Stimulated activated CD8-positive, alpha-beta memory T cell treated with anti-CD3 and anti-CD28 coated beads, Interleukin-7, amount 100 ng/mL, for 1 hour (primary cell): ENCODE data around the gene HHATL.

Experiments
- DNase-seq, 2 donors: peaks; one replicate each; pipeline ENCODE4 v3.0.0-alpha.2; 2020; ENCODE audit warnings: low read depth in 2 of 2

HHATL gene

GRCh38 chr3:42702066-42702951 lies at the start of gene HHATL:
HHATL (minus strand) TSS chr3:42702798; CDS start chr3:42700826, 1,972 bp downstream.
- no peak for DNase-seq

DNA sequence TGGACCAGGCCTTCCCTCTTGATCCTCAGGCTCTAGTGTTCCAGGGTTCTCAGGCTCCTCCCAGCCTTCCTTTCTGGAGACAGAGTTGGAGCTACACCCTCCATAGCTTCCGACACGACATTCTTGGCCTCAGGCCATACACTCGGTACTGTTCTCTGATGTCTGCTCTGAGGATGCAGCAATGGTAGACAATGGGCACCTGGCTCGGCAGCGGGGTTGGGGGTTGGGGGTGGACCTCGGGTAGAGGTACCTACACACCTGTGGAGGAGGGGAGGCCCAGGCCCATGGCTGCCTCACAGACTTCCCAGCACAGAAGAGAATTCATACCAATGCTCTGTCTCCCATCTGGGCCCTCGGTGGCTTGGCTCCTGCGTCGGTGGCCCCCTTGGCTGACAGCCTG lies 49.0 kb upstream of the HHATL start:
- DNase-seq, result no peak

DNA sequence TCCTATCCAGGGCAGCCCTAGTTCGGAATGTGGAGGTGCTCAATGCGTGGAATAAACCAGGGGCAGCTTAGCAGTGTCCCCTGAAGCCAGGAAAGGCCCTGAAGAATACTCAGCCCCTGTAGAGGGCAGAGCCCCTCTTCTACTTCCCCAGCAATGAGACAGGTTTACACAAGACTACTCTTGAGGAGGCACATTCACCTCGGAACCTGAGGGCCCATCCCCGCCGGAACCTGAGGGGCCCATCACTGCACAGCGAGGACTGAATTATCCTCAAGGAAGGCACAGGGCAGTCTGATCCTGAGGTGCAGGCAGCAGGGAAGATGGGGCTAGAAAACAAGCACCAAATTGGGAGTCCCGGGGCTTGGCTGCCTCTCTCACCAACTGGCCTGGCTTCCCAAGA lies 48.2 kb upstream of the HHATL start:
- DNase-seq, result no peak

- no peak for DNase-seq
Measured at GRCh38 chr3:42749753-42750231, 47.2 kb upstream of the HHATL start.

DNA sequence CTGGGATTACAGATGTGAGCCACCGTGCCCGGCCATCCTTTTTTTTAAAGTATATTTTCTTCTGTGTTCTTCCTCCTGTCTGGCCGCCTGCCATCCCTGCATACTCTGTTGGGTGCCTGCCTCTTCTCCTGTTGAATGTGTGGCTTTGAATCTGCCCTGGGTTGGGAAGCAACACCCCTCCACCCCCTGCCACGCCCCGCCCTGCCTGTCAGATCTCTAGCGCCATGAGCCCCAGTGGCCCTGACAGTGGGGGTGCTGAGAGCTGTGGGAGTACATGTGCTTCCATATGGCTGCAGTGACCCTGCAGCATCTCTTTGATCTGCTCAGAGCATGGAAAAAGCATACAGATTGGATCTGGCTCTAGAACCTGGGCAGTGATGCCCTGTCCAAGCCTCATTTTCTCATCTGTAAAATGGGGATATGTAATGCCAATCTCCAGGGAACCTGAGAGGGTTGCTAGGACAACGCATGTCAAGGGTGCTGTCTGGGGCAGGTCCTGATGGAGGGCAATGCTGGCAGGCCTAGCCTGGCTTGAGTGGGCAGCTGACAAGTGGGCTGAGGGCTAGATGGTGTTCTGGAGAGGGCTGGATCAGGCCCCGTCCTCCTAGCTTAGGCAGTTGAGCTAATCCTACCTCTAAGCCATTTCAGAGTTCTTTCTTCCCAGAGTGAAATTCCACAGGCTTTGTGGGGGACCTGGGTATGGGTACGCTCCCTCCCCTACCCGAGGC lies 46.6 kb upstream of the HHATL start:
- no peak for DNase-seq

- no peak for DNase-seq
Measured at GRCh38 chr3:42747581-42747980, 45.0 kb upstream of the HHATL start.

DNA sequence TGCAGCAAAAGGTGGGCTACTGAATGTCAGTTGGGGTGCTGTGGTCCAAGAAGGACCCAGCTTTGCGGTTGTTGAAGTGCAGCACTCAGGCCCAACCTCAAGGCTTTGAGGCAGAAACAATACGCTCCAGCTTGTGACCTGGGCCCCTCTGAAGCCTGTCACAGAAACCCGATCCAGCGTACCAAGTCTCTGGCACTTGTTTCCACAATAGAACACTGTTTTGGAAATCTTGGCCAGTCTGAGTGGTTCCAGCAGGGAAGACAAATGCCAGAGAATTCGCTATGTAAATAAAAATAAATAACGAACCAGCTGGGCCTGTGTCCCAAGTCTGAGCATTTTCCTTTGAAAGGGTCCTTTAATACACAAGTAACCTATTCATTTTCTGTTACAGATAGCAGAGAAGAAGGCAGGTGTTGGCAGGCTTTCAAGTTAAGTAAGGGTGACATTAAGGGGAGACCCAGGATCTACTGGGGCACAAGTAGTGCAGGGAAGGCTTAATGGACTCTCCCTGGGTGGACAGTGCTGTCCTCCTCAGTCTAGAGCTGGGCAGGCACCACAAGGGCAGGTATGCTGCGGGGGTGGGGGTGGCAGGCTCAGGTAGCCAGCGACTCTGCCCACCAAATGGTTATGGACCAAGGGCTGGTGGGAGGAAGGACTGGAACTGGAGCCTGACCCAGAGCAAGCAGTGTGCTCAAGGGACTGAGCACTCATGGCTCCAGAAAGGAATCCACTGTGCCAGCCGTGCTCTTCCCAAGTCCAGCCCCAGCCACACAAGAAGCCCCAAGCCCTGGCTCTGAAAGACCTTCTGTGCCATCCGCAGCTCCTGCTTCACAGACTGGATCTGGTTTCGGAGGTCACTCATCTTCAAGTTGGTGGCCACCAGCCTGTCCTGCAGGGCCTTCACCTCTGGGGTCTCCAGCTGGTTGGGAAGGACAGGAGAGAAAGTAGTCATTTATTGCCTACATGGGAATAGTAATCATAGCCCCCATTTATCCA lies 44.2 kb upstream of the HHATL start:
- DNase-seq, result no peak

DNA sequence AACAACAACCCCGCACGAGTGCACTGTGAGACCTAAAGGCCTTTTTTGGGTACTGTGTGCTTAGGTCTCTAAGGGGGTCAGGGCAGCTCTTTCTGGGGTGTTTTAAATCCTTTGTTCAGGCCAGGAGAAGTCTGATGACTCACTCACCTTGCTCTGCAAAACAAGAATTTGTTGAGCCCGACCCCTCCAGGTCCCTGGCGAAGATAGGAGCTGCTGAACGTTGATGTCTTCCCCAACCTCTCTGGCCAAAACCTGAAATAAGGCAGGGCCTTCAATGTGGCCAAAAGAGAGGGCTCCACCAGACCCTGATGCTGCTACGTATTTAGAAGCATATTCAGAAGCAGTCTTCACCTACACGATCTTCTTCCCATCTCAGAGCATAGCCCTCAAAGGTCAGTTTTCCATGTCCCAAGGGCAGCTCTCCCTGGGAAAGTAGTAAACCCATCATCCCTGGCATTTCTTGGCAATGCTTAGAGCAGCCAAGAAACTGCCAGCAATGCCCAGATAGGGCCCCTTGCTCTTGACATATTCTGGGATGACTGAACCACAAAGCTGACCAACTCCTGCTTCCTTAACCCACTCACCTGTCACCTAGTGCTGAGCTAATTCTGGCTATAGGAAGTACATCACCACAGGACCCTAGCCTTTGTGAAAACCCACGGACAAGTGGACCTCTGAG lies 43.3 kb upstream of the HHATL start:
- no peak for DNase-seq

- no peak for DNase-seq
Measured at GRCh38 chr3:42745291-42745745, 42.7 kb upstream of the HHATL start.

DNA sequence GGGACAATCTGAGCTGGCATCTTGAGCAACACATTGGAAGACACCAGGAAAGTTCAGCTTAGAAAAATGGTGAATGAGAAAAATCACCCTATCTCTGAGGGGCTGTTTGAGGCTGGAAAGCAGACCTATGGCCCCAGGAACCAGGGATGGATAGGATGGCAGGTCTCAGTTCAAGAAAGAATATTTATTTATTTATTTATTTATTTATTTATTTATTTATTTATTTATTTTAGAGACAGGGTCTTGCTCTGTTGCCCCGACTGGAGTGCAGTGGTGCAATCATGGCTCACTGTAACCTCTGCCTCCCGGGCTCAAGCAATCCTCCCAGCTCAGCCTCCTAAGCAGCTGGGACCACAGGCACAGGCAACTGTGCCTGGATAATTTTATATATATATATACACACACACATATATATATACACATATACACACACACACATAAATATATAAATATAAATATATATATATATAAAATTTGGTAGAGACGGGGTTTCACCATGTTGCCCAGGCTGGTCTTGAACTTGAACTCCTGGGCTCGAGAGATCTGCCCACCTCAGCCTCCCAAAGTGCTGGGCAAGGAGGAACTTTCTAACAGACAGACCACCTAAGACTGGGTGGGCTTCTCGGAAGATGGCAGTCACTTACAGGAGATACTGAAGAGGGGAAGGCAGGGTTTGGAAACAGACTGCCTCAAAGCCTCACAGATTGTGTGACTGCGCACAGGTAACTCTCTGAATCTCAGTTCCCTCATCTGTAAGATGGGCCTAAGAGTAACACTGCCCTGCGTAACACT lies 40.8 kb upstream of the HHATL start:
- no peak for DNase-seq

DNA sequence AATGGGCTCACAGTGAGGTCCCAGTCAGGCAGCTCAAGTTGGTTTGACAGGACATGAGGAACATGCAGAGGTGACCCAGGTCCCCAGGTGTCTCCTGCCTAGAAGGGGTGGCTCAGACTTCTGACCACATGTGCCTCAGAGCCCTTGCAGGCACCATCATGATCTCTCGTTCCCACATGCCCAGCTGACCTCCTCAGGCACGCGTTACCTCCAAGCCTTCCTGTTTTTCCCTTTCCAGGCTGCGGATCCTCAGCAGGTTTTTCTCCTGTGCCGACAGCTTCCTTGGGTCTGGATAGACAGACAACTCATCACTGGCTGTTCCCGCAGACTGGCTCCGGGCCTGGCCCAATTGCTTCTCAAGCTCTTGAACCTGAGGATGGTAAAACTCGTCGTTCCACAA lies 40.1 kb upstream of the HHATL start:
- no peak for DNase-seq

GRCh38 chr3:42742259-42742658 lies 39.7 kb upstream of the HHATL start:
- no peak for DNase-seq

DNA sequence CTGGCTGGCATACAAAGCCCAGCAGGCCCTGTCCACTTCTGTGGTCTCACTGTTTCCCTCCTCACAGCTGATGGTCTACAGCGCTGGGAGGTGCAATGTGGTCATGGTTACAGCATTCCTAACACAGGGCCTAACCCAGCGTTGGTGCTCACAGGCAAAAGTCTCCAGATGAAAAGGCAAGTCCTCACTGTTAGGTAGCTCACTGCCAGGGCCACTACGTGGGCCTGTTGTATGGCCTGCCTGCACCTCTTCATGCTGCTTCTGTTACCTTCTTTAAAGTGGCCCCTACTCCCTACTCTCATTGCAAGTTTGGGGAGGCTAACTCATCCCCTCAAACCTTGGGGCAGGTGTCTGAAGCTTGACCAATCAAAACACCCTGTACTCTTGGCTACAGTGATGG lies 39.2 kb upstream of the HHATL start:
- no peak for DNase-seq

DNA sequence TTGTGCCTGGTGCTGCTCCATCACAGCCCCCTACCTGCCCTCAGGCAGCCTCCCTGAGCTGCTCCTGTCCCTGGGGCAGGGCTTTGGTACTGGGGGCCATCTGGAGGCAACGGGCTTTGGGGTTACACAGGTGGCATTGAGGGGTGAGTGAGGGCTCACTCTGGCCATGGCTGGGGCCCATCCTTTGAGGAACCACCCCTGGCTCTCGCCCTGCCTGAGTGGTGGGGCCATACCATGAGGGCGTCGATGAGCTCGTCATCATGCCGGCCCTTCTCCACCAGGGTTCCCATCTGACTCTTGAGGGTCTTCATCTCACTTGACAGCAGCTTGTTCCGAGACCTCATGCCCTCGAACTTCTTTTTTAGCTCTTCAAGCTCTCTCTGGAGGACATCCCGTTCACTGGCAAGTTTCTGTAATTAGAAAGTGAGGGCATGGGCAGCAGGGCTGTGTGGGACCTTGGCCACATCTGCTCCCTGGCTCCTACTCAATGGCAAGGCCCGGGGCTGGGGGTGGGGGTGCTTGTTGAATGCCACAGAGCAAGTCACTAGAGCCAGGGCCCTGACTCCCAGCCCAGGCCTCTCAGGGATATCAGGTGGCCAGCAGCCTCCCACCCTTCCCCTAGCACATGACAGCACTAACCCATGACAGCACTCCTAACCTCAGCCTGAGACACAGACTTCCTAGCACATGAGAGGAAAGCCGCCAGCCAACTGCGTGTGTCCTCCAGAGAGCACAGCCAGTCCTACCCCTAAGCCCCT lies 37.0 kb upstream of the HHATL start:
- DNase-seq, result no peak

- DNase-seq, result no peak
Measured at GRCh38 chr3:42736531-42736930, 33.9 kb upstream of the HHATL start.

- no peak for DNase-seq
Measured at GRCh38 chr3:42736081-42736480, 33.5 kb upstream of the HHATL start.

GRCh38 chr3:42735615-42736014 lies 33.0 kb upstream of the HHATL start:
- no peak for DNase-seq

DNA sequence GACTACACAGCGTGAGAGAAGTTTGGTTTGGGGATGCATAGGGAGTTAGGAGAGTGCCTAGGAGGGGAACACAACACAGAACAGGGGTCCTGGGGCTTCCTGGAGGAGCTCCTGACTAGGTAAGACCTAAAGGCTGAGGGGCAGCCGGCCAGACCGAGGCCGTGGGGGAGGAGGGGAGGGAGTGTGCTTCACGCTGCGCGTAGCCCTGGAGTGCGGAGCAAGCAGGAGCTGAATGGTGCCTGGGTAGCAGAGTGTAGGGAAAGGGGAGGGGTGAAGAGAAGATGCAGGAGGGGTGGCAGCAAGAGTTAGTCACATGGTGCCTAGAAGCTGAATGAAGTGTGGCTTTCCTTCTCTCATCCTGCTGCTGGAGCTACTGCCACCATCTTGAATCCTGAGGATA lies 32.4 kb upstream of the HHATL start:
- no peak for DNase-seq

GRCh38 chr3:42734263-42734860 lies 31.8 kb upstream of the HHATL start:
- no peak for DNase-seq
